Panc1 (cell line): ENCODE results near the gene NHLRC2. TPM values are rescaled to one million over a fixed set of nuclear protein-coding genes. Genes with fewer than 3 reads are reported as not detected.

Experiments used
- ATAC-seq: fragments of 200-7000 bp; cut with Tn5 transposase; 2 replicates; pipeline ENCODE4 v1.9.1; 2020; ENCODE audit warnings: mild to moderate bottlenecking, moderate library complexity
- BruUV-seq: library from RNA; stranded (reverse); fragments of 400-500 nt; replicated peaks from 2 replicates; lab custom pipeline; 2021; lab: Mats Ljungman, UMichigan
- CTCF ChIA-PET: fragments of 300-600 bp; sonication (Branson Sonifier 250); formaldehyde crosslinking; loops from one replicate; lab custom pipeline; 2022; ENCODE audit warnings: antibody characterized with exemption; lab: Charles Lee
- POLR2A ChIA-PET: fragments of 300-600 bp; sonication (Branson Sonifier 250); formaldehyde crosslinking; loops from one replicate; lab custom pipeline; 2022; ENCODE audit warnings: antibody characterized with exemption; lab: Charles Lee
- DNase-seq: peaks from one replicate; pipeline ENCODE4 v3.0.0-alpha.2; 2010; ENCODE audit warnings: low read depth, low spot score
- H3K27ac ChIP-seq: 2 replicates; pipeline ENCODE4 v1.5.1; 2011; ENCODE audit warnings: mild to moderate bottlenecking, low read length, inconsistent platforms
- H3K27me3 ChIP-seq: fragments of 200-500 bp; sonication (Bioruptor generic); 2 replicates; pipeline ENCODE4 v1.6.0; 2014; ENCODE audit warnings: low read length, inconsistent platforms; ENCODE audit not compliant: control insufficient read depth, insufficient read depth
- H3K36me3 ChIP-seq: fragments of 200-500 bp; sonication (Bioruptor generic); 2 replicates; pipeline ENCODE4 v1.5.1; 2014; ENCODE audit warnings: inconsistent platforms, mild to moderate bottlenecking, low read length, moderate library complexity; ENCODE audit not compliant: control insufficient read depth, insufficient read depth
- H3K4me1 ChIP-seq: 2 replicates; pipeline ENCODE4 v1.5.1; 2011; ENCODE audit warnings: inconsistent platforms, mild to moderate bottlenecking, low read length, moderate library complexity; ENCODE audit not compliant: control insufficient read depth, insufficient read depth
- H3K4me3 ChIP-seq, 2 experiments: 2 replicates each; pipeline ENCODE4 v1.5.1; 2011 to 2012; ENCODE audit warnings: low read depth in 2 of 2, low read length in 2 of 2, mild to moderate bottlenecking in 2 of 2, inconsistent platforms in 1 of 2, moderate library complexity in 1 of 2
- H3K9me3 ChIP-seq: fragments of 200-500 bp; sonication (Bioruptor generic); 2 replicates; pipeline ENCODE4 v1.5.1; 2014; ENCODE audit warnings: low read depth, mild to moderate bottlenecking, inconsistent platforms, low read length, moderate library complexity; ENCODE audit not compliant: control insufficient read depth, insufficient read depth
- CTCF ChIP-seq: fragments of 450-650 bp; IDR thresholded peaks from 2 replicates; pipeline ENCODE4 v1.5.1; 2017; ENCODE audit warnings: mild to moderate bottlenecking
- POLR2AphosphoS5 ChIP-seq: IDR thresholded peaks from 2 replicates; pipeline ENCODE4 v1.6.1; 2012; ENCODE audit warnings: mild to moderate bottlenecking, low read depth, low read length, moderate library complexity
- REST ChIP-seq, 2 experiments: IDR thresholded peaks; 2 replicates each; pipeline ENCODE4 v1.6.1; 2011 to 2012; ENCODE audit warnings: low read depth in 2 of 2, control low read depth in 1 of 2, low read length in 1 of 2, mild to moderate bottlenecking in 1 of 2, moderate library complexity in 1 of 2; ENCODE audit not compliant: insufficient read depth in 1 of 2
- SIN3A ChIP-seq: IDR thresholded peaks from 2 replicates; pipeline ENCODE4 v1.6.1; 2012; ENCODE audit warnings: low read depth, mild to moderate bottlenecking, low read length, moderate library complexity, borderline replicate concordance; ENCODE audit not compliant: insufficient read depth
- TCF7L2 ChIP-seq: IDR thresholded peaks from 2 replicates; pipeline ENCODE4 v1.6.1; 2011; ENCODE audit warnings: mild to moderate bottlenecking, low read depth, low read length, inconsistent platforms
- in situ Hi-C: cut with HindIII; loops from 2 replicates; pipeline ENCODE4 v1.10.0; 2016; ENCODE audit warnings: low sequenced_read_pairs, low pct_unique_long_range_greater_than_20kb
- intact Hi-C: fragments of 100-400 bp; cut with micrococcal nuclease; formaldehyde crosslinking; loops from one replicate; pipeline ENCODE4 v1.10.0; 2022; ENCODE audit not compliant: unreplicated experiment
- total RNA-seq: library from RNA; stranded (reverse); gene quantifications from one replicate; pipeline ENCODE4 v1.2.1, GENCODE V29; 2021; ENCODE audit not compliant: unreplicated experiment

The NHLRC2 gene
- total RNA-seq, 1 experiment from 2014 or later = 47.3 TPM

GRCh38 chr10:113929522-113929921, 75.1 kb downstream of the NHLRC2 start:
- H3K27ac ChIP-seq = no peak overlapping the region
- H3K4me1 ChIP-seq = no peaks in the 10 kb centered on the region
- no peaks in the 10 kb centered on the region for H3K27me3 ChIP-seq
- CTCF ChIA-PET = no interaction called here
- DNase-seq (no peak), ATAC-seq (no peak)
- H3K4me3 ChIP-seq = no peak overlapping the region
- in situ Hi-C loops = no loop called here
- TF ChIP-seq POLR2AphosphoS5 (no peak), CTCF (no peak), REST (IDR thresholded peaks at IDR 0.05; ENCODE audit: insufficient read depth in 1 of 2, low read depth in 2 of 2, low read length in 1 of 2) (no peak), TCF7L2 (no peak), SIN3A (no peak)
- H3K9me3 ChIP-seq = peaks cover 8% of the 10 kb centered on the region; the same call in 1 of the 2 replicates
- POLR2A ChIA-PET = no interaction called here
- no peaks in the 10 kb centered on the region for H3K36me3 ChIP-seq
- intact Hi-C loops = loop anchor here (10.0 kb wide), 1 partner anchor 115 kb away; the partner anchor contains the start of gene ADRB1
- no TSS peak for BruUV-seq

DNA sequence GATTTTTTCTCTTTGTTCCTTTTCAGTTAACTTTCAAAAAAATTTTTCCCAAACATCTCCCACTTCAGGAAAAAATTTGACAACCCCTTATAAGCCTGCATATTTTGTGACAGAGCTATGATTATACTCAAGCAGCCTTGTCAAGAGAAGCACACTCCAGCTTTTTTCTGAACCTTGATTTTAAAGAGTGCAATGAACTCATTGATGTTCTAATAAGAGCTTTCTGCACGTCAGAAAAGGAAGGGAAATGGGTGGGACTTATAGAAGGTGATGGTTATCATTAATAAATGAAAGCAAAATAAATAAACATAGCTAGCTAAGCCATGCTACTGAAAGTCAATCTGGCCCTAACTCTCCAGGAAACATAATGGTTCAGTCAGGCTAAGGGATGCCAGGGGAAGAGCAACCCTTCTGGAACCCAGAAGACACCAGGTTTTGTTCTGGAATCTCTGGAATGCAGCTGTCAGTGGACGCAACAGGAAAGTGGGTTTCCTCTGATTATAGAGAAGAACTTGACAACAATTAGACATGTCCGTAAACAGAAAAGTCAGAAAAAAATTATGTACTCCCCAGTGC, 76.1 kb downstream of the NHLRC2 start:
- H3K36me3 ChIP-seq = no peaks in the 10 kb centered on the region
- ChIA-PET POLR2A (no interaction called here), CTCF (no interaction called here)
- no peak overlapping the region for H3K4me3 ChIP-seq
- no peaks in the 10 kb centered on the region for H3K9me3 ChIP-seq
- BruUV-seq = no TSS peak
- ATAC-seq (no peak), DNase-seq (no peak)
- H3K4me1 ChIP-seq = no peaks in the 10 kb centered on the region
- intact Hi-C loops = no loop called here
- H3K27me3 ChIP-seq = no peaks in the 10 kb centered on the region
- TF ChIP-seq POLR2AphosphoS5 (no peak), REST (IDR thresholded peaks at IDR 0.05; ENCODE audit: insufficient read depth in 1 of 2, low read depth in 2 of 2, low read length in 1 of 2) (no peak), TCF7L2 (no peak), SIN3A (no peak)
- H3K27ac ChIP-seq = no peak overlapping the region
- in situ Hi-C loops = no loop called here
